MCF 10A (cell line): ENCODE data around the gene CCDC148. TPM values are rescaled to one million over a fixed set of nuclear protein-coding genes. Genes with fewer than 3 reads are reported as not detected.

ENCODE experiments used
- BruUV-seq: library from RNA; stranded (reverse); fragments of 400-500 nt; replicated peaks from 2 replicates; lab custom pipeline; 2021; lab: Mats Ljungman, UMichigan
- CTCF ChIA-PET: fragments of 300-600 bp; sonication (Branson Sonifier 250); formaldehyde crosslinking; extraction: SDS; loops from one replicate; lab custom pipeline; 2021; ENCODE audit warnings: antibody characterized with exemption, inconsistent platforms; lab: Yijun Ruan, JAX
- POLR2A ChIA-PET: fragments of 300-600, 350-650 bp; sonication (Branson Sonifier 250); formaldehyde crosslinking; extraction: SDS; loops from one replicate; lab custom pipeline; 2020; ENCODE audit warnings: antibody characterized with exemption, inconsistent platforms; lab: Yijun Ruan, JAX
- DNase-seq: peaks from one replicate; pipeline ENCODE4 v3.0.0-alpha.2; 2018; ENCODE audit not compliant: unreplicated experiment
- H3K27ac Mint-ChIP-seq: one replicate; pipeline ENCODE4 v1.8.0; 2022; ENCODE audit warnings: mild to moderate bottlenecking, low read depth, mixed read lengths; ENCODE audit not compliant: unreplicated experiment
- H3K27me3 Mint-ChIP-seq: one replicate; pipeline ENCODE4 v1.8.0; 2022; ENCODE audit warnings: mixed read lengths; ENCODE audit not compliant: insufficient read depth, unreplicated experiment
- H3K36me3 Mint-ChIP-seq: one replicate; pipeline ENCODE4 v1.8.0; 2022; ENCODE audit warnings: mild to moderate bottlenecking, moderate library complexity, mixed read lengths; ENCODE audit not compliant: insufficient read depth, unreplicated experiment
- H3K4me1 Mint-ChIP-seq: one replicate; pipeline ENCODE4 v1.8.0; 2022; ENCODE audit warnings: mixed read lengths; ENCODE audit not compliant: insufficient read depth, unreplicated experiment
- H3K4me3 Mint-ChIP-seq: one replicate; pipeline ENCODE4 v1.8.0; 2022; ENCODE audit warnings: mild to moderate bottlenecking, moderate library complexity, mixed read lengths; ENCODE audit not compliant: unreplicated experiment
- H3K9me3 Mint-ChIP-seq: one replicate; pipeline ENCODE4 v1.8.0; 2022; ENCODE audit warnings: mixed read lengths; ENCODE audit not compliant: unreplicated experiment
- intact Hi-C: fragments of 100-400 bp; cut with micrococcal nuclease; formaldehyde crosslinking; loops from 2 replicates; pipeline ENCODE4 v1.14.1; 2022
- total RNA-seq: library from RNA; stranded (reverse); gene quantifications from 2 replicates; pipeline ENCODE4 v1.2.3, GENCODE V29; 2022
- TF ChIP-seq, protein P1 (sequence below): fragments of 200-600 bp; IDR thresholded peaks from one replicate; pipeline ENCODE4 v1.8.0; 2022; ENCODE audit warnings: antibody characterized with exemption, mild to moderate bottlenecking; ENCODE audit not compliant: unreplicated experiment

Gene CCDC148
- total RNA-seq, 1 experiment from 2014 or later: 0.51 TPM

DNA sequence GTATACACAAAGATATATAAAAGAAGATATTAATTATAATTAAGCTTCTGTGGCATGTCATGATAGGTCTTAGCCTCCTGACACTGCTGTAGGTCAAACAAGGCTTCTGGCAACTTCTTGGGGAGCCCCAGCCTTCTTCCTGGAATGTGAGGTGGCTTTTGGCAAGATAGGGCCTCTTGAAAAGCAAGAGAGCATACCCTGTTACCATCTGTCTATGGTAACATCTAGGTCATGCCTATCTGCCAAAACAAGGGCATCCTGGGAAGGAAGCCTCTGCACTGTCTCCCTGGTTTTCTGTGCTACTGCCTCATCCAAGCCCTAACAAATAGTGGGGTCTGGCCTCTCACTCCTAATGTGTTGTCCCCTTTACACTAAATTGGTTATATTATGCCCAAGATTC, 70.9 kb downstream of the CCDC148 start:
- POLR2A ChIA-PET: no interaction called here

DNA sequence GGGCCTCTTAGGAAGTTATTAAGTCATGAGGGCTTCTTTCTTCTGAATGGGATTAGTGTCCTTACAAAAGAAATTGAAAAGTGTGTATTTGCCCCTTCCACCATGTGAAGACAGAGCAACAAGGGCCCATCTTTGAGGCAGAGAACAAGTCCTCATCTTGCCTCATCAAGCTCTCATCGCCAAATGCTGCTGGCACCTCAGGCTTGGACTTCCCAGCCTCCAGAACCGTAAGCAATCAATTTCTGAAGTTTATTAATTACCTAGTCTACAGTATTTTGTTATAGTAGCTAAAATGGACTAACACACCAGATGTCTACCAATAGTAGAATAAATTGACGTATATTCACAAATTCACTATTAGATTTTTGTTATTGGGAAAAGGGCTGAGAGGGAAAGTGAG, 74.6 kb downstream of the CCDC148 start:
- H3K27ac Mint-ChIP-seq: no peak overlapping the region
- H3K27me3 Mint-ChIP-seq: no peaks in the 10 kb centered on the region
- intact Hi-C loops: no loop called here
- no peak overlapping the region for H3K4me3 Mint-ChIP-seq
- no peaks in the 10 kb centered on the region for H3K9me3 Mint-ChIP-seq
- H3K4me1 Mint-ChIP-seq: no peaks in the 10 kb centered on the region
- TF ChIP-seq, protein P1, sequence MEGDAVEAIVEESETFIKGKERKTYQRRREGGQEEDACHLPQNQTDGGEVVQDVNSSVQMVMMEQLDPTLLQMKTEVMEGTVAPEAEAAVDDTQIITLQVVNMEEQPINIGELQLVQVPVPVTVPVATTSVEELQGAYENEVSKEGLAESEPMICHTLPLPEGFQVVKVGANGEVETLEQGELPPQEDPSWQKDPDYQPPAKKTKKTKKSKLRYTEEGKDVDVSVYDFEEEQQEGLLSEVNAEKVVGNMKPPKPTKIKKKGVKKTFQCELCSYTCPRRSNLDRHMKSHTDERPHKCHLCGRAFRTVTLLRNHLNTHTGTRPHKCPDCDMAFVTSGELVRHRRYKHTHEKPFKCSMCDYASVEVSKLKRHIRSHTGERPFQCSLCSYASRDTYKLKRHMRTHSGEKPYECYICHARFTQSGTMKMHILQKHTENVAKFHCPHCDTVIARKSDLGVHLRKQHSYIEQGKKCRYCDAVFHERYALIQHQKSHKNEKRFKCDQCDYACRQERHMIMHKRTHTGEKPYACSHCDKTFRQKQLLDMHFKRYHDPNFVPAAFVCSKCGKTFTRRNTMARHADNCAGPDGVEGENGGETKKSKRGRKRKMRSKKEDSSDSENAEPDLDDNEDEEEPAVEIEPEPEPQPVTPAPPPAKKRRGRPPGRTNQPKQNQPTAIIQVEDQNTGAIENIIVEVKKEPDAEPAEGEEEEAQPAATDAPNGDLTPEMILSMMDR: no peak
- BruUV-seq: no TSS peak
- H3K36me3 Mint-ChIP-seq: no peaks in the 10 kb centered on the region
- DNase-seq: no peak
- POLR2A ChIA-PET: no interaction called here
- CTCF ChIA-PET: no interaction called here

More for the DNA sequence above, 70.9 kb downstream of the CCDC148 start:
- Mint-ChIP-seq H3K4me3 (no peak overlapping the region), H3K9me3 (no peaks in the 10 kb centered on the region), H3K27me3 (no peaks in the 10 kb centered on the region), H3K27ac (no peak overlapping the region), H3K4me1 (no peaks in the 10 kb centered on the region), H3K36me3 (no peaks in the 10 kb centered on the region)
- intact Hi-C loops: no loop called here
- TF ChIP-seq, protein P1: no peak
- no peak for DNase-seq
- CTCF ChIA-PET: no interaction called here
- no TSS peak for BruUV-seq

DNA sequence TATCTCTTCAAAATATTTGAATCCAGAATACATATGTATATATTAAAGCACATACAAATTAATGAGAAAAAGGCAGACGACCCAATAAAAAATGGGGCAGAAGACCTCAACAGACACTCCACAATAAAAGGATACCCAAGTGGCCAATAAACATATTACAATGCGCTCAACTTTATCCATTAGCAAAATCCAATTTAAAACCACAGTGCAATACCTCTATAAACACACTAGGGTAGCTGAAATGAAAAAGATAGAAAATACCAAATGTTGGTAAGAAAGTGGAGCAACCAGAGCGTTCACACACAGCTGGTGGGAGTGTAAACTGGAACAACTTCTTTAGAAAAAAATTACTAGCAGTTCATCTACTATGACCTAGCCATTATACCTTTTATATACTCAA, 75.3 kb downstream of the CCDC148 start:
- TF ChIP-seq, protein P1: no peak
- H3K4me3 Mint-ChIP-seq: no peak overlapping the region

DNA sequence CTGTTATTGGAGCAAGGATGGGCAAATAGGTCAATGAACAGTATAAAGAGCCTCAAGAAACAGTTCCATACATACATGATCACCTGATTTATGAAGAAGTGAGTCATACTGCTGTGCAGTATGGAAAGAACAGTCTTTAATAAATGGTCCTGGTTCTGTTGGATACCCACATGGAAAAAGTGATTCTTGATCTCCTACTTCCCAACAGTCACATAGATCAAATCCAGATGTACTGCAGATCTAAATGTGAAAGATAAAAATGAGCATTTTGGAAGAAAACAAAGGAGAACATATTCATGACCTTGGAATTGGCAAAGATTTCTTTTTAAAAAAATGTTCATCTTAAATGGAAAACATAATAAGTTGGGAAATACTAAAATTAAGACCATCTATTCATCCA, 75.8 kb downstream of the CCDC148 start:
- H3K9me3 Mint-ChIP-seq: no peaks in the 10 kb centered on the region
- TF ChIP-seq, protein P1: no peak
- no peaks in the 10 kb centered on the region for H3K4me1 Mint-ChIP-seq
- H3K27ac Mint-ChIP-seq: no peak overlapping the region
- CTCF ChIA-PET: no interaction called here
- no peaks in the 10 kb centered on the region for H3K36me3 Mint-ChIP-seq
- BruUV-seq: no TSS peak
- H3K27me3 Mint-ChIP-seq: no peaks in the 10 kb centered on the region
- POLR2A ChIA-PET: no interaction called here
- H3K4me3 Mint-ChIP-seq: no peak overlapping the region
- no peak for DNase-seq
- intact Hi-C loops: no loop called here

More for the DNA sequence above, 75.3 kb downstream of the CCDC148 start:
- Mint-ChIP-seq H3K4me1 (no peaks in the 10 kb centered on the region), H3K27ac (no peak overlapping the region), H3K36me3 (no peaks in the 10 kb centered on the region), H3K27me3 (no peaks in the 10 kb centered on the region), H3K9me3 (no peaks in the 10 kb centered on the region)
- POLR2A ChIA-PET: no interaction called here
- BruUV-seq: no TSS peak
- intact Hi-C loops: no loop called here
- DNase-seq: no peak
- CTCF ChIA-PET: no interaction called here
